Stimulated activated CD4-positive, alpha-beta T cell treated with anti-CD3 and anti-CD28 coated beads, TNF-alpha, amount 100 ng/mL, for 1 hour (primary cell): ENCODE results near the gene NFIA.

ENCODE experiments used
- DNase-seq, 3 donors: peaks; one replicate each; pipeline ENCODE4 v3.0.0-alpha.2; 2020; ENCODE audit warnings: low read depth in 3 of 3, low spot score in 1 of 3

NFIA gene

DNA sequence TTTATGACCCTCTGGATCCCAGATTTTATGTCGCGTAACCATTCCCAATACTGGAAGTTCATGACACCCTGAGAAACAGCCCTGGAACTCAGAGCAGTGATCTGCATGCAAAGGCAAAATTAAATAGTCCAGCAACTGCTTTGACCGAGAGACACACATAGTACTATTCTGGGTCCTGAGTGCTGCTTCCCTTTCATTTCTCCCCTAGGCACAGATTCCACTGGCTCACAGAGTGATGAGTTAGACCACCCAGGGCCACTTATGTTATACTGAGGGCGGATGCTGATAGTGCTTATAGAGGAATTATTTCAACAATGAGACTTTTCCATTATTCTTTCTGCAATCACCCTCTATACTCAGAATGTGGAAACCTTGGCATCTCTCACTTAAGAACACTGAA lies 69.2 kb downstream of the NFIA start:
- DNase-seq, result no peak

DNA sequence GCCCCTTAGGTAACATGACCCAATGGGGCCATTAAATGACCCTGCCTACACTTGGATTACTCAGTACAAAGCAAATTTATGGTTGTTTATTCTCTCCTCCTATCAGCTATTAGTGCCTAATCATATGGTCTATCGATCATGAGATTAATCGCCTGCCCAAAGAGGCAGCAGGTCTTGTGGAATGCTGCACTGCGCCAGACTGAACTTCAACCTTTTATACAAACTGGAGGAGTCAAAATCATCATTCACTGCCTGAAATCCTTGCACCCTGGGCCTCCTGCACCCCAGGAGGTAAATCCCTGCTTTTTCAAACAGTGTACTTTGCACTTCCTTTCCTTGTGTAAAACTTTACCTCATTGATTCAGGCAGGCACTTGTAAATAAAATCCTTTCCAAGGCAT lies 69.7 kb downstream of the NFIA start:
- DNase-seq, result no peak

DNA sequence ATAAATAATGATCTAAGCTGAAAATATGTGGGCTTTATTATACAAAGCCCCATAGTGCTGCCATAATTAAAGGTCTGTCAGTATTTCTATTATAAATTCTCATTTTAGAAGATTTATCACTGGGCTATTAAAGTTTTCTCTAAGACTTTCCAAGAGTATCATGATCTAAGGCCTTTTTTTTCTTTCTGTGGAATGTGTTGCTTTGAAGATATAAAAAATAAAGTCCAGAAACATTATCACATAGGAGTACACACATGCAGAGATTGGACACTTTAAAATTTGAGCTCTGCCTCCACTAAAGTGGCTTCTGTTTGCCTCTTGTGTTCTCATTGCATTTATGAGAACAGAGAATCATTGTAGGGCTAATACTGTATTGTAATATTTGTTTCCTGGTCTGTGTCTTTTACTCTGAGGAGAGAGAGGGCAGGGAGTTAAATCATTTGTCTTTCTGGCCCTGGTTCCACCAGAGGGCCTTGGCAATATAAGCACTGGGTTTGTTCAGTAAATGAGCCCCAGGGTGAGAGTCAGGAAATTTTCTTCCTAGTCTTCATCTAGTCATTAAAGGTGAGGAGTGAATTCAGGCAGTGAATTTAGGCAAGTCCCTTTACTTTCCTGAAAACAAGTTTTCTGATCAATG lies 70.2 kb downstream of the NFIA start:
- no peak for DNase-seq

DNA sequence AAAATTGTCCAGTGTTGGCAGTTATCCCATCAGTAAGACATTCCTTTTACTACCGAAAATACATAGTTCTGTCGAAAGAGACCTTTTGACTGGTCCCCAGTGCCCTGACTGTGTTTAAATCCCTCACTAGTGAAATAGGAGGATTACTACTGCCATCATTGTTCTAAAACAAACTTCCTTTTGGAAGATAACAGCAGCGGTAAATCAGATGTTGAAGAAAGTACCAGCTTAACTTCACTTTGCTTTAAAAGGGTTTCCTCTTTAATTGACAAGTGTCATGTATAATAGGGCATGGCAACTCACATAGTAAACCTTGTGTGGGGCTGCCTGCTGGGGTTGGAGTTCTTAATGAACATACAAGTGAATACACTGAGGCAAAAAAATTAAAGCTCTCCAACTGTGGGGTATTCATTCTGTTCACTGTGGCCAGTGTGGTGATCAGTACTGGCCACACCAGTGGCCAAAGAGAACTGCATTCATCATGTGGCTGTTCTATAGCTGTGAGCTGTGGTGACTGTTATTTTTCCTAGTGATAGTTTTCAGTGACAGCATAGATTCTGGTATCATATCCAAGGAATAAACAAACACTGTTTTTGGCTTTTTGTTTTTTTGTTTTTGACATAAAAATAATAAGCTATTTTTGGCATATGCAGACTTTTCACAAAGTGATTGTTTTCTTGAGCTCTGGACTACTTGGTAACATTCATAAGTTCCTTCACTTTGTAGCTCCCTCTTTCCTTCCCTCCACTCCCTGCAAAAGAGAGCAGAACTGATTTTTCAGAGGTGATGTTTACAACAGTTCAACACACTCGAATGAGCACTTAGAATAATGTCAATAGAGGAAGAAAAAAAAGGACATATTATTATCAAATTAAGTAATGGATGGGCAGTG lies 74.5 kb downstream of the NFIA start:
- DNase-seq, result no peak

DNA sequence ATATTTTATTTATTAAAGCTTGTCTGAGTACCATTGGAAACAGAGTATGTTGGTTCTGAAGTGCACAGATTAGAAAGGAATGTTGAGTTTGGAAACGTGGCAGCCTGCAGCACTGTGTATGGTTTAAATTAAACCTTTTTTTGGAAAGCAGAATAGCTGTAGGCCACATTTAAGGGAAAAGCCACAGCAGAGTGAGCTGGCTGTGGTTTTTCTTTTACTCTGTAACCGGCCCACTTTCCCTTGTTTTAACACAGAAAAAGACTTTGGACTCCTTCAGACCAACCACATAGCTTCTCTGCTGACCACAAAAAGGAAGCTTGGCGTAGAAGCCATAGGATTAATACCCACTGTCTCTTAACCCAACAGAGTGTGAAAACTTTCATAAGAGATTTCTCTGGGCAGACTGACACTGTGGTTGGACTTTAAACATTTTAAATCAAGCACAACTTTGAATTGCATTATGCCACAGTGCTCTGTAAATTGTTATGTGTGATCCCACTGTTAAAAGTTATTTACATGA lies 75.2 kb downstream of the NFIA start:
- DNase-seq, result no peak

GRCh38 chr1:61158591-61158990 lies 76.2 kb downstream of the NFIA start:
- no peak for DNase-seq

- no peak for DNase-seq
Observed at GRCh38 chr1:61160526-61160925, 78.2 kb downstream of the NFIA start.

DNA sequence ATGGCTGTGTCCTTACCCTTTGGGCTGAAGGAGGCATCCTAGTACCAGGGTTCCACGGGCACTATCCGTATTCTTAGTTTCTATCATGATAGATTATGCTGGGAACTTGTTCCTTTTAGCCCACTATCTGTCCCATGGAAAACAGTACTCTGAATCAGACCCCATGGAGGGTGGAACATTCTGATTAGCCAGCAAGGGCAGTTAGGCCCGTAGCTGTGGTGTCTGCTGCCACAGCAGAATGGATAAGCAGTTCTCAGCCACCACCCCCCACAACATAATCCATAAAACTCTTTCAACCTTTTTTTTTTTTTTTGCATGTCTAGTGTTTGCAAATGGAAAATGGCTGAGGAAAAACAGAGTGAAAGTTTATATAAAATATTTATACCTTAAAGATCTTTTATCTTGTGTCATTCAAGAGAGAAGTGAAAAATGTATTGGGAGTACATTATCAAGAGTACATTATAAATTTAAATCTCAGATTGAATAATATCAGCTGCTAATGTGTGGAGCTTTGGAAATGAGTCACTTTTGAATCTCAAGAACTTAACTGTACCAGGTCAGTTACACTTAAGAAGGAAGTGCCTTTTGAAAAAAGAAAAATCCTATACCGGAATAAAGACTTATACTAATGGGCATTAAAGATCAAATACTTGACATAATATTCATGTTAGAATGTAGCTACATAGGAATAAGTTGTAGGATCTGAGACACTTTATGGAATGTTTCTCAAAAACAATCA lies 80.3 kb downstream of the NFIA start:
- no peak for DNase-seq

DNA sequence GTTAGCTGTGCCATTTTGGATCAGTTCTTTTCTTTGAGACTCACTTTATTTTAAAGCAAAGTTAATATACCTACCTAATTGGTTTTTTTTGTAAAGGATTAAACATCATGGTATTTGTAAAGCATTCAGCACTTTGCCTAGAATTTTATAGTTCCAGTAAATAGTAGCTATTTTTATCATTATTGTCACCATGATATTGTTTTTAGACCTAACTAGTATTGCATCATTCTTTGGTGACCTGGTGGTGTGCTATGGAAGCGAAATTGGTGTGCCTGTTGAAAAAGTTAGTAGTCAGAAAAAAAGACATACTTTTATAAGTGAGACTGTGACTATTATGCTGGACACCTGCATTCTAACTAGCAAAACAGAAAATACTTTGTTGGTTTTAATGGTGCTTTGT lies 81.0 kb downstream of the NFIA start:
- DNase-seq, result no peak

DNA sequence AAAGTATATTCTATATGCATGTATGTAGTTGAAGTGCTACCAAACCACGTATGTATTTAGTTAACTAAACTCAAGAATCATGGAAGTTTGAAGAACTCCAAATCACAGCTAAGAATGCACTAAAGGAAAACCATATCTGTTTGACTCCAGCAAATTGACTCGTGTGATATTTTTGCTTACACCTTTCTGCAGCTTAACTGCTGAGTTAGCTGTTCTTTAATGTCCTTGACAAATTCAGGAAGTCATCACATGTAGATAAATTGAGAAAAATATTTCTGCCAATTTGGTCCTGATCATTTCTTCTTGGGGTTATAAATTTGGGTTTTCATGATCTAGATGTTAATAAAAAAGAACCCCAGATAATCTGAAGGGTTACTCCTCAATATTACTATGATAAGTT lies 83.0 kb downstream of the NFIA start:
- DNase-seq, result no peak

GRCh38 chr1:61167309-61167708 lies 84.9 kb downstream of the NFIA start:
- no peak for DNase-seq

DNA sequence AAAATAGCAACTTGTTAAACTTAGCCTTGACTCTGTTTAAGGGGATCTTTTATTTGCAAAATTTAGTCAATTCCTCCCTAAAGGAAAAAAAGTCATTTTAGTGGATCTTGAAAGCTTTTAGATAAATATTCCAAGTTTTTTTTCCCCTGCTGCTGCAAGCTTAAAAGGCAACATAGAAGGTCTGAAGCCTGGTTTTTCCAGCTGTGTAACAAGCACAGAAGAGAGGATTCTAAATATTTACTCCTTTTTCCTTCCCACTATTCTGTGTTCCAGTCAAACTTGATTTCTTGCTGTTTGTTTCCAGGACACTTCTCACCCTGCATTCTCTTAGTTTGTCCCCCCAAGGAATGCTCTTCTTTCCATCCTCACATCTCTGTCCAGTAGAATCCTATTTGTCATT lies 86.7 kb downstream of the NFIA start:
- DNase-seq, result no peak

DNA sequence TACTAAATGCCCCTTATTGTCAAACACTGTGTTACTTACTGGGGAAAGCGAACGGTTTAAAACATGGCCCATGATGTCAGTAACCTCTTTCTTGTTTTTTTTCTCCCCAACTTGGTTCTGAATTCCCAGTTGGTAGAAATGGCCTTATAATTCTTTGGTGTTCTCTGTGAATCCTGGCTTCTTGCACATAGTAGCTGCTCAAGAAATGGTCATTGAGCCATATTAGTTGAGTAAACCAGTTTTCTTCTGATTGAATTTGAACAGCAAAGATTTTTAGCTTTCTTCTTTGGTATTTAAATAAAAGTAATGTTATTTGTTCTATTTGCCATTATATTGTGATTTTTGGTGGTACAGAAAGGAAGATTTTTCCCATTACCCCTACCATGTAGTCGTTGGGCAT lies 87.3 kb downstream of the NFIA start:
- no peak for DNase-seq

DNA sequence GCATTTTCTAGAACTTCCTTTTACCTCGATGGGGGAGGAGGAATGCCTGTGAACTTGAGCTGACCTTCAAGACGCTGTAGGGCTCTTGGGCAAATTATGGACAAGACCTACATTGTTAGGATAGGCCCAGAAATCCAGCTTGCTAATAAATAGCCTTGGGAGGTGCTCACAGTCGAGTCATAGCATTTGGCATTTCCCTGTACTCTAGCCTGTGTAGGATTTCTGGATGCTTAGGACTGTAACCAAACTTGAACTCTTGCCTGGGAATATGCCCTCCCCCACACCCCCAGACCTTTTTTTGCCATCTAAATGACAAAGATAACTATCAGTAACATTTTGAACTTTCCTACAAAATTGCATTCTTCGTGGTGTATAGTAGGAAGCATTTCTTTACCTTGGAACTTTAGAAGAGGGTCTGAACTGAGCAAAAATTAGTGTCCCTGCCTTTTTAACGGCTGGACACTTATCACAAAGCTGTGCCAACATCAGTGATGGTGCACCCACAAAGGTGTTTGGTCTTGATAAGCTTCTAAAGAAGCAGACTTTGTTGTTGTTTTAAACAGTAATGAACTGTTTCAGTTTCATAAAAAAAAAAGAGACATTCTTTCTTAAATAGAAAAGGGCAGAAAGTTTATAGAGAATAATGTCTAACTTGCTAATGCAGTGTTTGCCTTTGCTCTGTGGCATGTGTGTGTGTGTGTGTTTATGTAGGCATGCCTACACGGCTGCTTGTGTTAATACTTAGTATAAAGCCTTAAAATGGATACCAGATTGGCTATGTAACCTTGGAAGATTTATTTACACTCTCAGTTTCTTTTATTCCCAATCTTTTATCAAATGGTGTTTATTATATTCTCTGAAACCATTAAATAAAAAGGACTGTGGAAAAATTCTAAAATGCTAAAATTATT lies 88.2 kb downstream of the NFIA start:
- no peak for DNase-seq

- DNase-seq, result no peak
Observed at GRCh38 chr1:61171346-61171745, 89.0 kb downstream of the NFIA start.

DNA sequence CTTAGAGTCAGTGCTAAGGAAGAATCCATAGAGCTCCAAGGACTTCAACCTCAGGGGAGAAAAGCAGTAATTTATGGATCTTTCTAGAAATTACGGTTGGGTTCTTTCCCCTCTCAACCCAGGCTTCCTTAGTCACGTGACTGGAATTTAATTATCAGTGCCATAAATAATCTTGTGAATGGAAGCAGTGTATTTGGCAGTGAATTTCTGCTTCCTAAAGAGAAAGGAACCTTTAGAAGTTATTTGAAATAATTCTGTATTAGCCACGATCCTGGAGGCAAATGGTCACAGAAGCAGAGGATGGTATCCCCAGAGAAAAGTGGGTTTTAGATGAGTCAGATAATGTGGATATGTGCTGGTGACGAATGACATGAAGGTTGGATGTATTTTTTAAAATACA lies 89.6 kb downstream of the NFIA start:
- DNase-seq, result no peak

DNA sequence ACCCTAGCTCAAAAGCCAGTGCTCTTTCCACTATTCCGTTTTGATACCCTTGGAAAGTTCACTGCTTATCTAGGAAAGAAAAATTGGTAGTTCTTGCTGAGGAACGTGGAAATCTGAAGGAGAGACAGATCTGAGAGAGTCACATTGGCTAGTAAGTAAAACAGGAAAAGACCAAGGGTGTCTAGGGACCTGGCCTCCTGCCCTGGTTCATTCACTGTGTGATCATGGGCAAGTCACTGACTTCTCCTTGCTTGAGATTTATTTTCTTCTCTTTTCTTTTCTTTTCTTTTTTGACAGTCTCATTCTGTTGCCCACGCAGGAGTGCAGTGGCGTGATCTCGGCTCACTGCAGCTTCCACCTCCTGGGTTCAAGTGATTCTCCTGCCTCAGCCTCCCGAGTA lies 90.8 kb downstream of the NFIA start:
- no peak for DNase-seq

- DNase-seq, result no peak
Observed at GRCh38 chr1:61174060-61174795, 91.9 kb downstream of the NFIA start.

DNA sequence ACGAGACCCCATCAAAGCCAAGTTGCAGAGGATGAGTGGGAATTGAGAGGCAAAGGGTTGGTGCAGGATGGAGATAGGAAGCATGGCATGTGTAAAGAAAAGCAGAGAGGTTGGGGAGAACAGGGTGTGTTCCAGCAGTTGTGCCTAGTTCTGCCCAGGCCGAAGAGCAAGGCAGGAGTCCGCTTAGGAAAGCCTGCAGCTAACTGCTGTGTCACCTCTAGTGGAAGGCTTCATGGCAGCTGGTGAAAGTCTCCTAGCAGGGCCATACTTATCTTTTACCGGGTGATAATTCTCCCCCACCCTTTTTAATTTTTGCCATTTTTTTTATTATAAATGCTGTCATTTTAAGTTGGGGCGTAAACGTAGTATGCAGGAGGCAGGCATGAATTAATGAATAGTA lies 93.6 kb downstream of the NFIA start:
- no peak for DNase-seq
